GM23338 (cell line): Measurements from ENCODE around the gene ASPG.

Experiments used
- CREB1 ChIP-seq: fragments of 250-450 bp; sonication (Bioruptor Pico); IDR thresholded peaks from 2 replicates; pipeline ENCODE4 v1.5.0; 2020; ENCODE audit warnings: low read depth, mild to moderate bottlenecking, moderate library complexity
- EZH2 ChIP-seq: fragments of 200-600 bp; sonication (generic); IDR thresholded peaks from one replicate; pipeline ENCODE4 v1.8.0; 2017; ENCODE audit warnings: antibody characterized with exemption, mild to moderate bottlenecking, low read depth; ENCODE audit not compliant: unreplicated experiment
- EZH2phosphoT487 ChIP-seq: fragments of 200-600 bp; sonication (generic); IDR thresholded peaks from one replicate; pipeline ENCODE4 v1.8.1; 2018; ENCODE audit warnings: antibody characterized with exemption; ENCODE audit not compliant: unreplicated experiment
- POLR2AphosphoS5 ChIP-seq: IDR thresholded peaks from 2 replicates; pipeline ENCODE4 v1.6.1; 2016; ENCODE audit warnings: antibody characterized with exemption, low read depth
- REST ChIP-seq: IDR thresholded peaks from one replicate; pipeline ENCODE4 v1.6.1; 2018; ENCODE audit warnings: antibody characterized with exemption; ENCODE audit not compliant: unreplicated experiment
- TF ChIP-seq, protein P1 (sequence below), 2 experiments: fragments of 200-600 bp in 1 of 2; sonication (generic) in 1 of 2; conservative IDR thresholded peaks; 2 replicates each; pipeline versions ENCODE4 v1.5.1 to v1.6.1; 2016 to 2017; ENCODE audit warnings: antibody characterized with exemption in 2 of 2, low read depth in 2 of 2, mild to moderate bottlenecking in 2 of 2, moderate library complexity in 1 of 2

DNA sequence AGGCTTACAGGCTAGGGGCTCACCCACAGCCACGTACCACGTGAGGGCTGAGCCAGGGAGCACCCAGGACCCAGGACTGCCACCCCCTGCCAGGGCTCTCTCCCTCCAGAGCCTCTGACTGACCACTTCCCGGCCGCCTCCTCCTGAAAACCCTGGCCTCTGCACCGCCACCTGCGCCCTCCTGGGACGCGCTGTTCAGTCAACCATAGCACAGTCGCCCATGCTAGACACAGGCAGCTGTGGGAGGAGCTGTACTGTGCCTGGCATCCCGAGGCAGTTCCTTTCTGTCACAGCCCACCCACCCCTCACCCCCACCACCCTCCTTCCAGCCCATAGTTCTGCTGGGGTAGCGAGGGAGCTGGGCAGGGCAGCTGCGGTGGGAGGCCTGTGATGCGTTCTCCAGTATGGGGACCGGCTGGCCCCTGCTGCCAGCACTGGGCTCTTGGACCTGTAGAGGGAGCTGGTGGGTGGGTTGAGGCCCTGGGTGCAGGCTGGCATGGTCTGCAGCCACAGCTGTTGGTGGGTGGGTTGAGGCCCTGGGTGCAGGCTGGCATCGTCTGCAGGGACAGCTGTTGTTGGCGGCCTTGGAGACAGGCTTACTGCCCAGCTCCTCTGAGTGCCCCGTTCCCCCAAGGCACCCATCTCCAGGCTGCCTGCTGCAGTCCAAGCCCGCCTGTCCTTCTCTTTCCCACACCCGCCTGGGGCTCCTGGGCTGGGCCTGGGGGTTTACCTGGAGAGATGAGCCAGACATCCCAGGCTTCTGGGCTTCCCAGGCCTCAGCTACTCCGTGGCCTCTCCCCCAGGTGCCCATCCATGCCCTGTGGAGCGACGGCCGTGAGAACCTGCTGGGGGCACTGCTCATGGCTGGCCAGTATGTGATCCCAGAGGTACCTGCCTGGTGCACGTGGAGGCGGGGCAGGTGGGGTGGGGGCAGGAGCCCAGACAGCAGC, 11.5 kb downstream of the ASPG start:
- TF ChIP-seq EZH2 (no peak), POLR2AphosphoS5 (no peak), EZH2phosphoT487 (no peak), REST (no peak), CREB1 (no peak)
- TF ChIP-seq, protein P1, sequence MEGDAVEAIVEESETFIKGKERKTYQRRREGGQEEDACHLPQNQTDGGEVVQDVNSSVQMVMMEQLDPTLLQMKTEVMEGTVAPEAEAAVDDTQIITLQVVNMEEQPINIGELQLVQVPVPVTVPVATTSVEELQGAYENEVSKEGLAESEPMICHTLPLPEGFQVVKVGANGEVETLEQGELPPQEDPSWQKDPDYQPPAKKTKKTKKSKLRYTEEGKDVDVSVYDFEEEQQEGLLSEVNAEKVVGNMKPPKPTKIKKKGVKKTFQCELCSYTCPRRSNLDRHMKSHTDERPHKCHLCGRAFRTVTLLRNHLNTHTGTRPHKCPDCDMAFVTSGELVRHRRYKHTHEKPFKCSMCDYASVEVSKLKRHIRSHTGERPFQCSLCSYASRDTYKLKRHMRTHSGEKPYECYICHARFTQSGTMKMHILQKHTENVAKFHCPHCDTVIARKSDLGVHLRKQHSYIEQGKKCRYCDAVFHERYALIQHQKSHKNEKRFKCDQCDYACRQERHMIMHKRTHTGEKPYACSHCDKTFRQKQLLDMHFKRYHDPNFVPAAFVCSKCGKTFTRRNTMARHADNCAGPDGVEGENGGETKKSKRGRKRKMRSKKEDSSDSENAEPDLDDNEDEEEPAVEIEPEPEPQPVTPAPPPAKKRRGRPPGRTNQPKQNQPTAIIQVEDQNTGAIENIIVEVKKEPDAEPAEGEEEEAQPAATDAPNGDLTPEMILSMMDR (conservative IDR thresholded peaks at IDR 0.05; ENCODE audit: low read depth in 2 of 2) = peak in 1 of 2 experiments; percentile 58; a peak in 2 of 4 replicates
